ENCODE results near the gene DGKB.

The DGKB gene

GRCh38 chr7:14115701-14116100, 786.9 kb downstream of the DGKB start:
- Histone ChIP-seq H3K36me3 (ENCODE audit: control insufficient read depth, insufficient read depth, low read length) (no peaks in the 10 kb centered on the region), H3K27ac (ENCODE audit: low read depth, low read length) (no peak overlapping the region), H3K27me3 (ENCODE audit: control insufficient read depth, insufficient read depth, low read length) (no peaks in the 10 kb centered on the region), H3K4me1 (ENCODE audit: control insufficient read depth, insufficient read depth, low read length) (no peaks in the 10 kb centered on the region), H3K4me3 (ENCODE audit: low read length) (no peak overlapping the region), H3K9ac (ENCODE audit: low read length) (no peak overlapping the region)

DNA sequence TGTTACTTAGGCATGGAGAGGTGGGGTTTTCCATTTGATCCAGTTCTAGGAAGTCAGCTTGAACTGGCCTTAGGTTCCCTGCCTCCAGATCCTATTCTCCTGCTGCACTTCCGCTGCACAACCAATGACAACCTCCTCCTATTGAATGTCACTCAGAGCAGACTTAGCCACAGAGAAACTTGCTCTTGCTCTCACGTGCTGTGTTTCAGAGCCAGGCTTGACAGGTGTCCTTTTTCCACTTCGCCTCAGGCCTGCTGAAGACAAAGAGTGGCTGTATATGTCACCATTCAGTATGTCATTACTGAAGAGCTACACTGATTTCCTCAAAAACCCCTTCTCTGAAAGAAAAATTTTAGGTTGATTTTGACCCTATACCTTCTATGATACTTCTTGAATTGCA, 797.7 kb downstream of the DGKB start:
- Histone ChIP-seq H3K4me3 (ENCODE audit: low read length) (no peak overlapping the region), H3K27ac (ENCODE audit: low read depth, low read length) (no peak overlapping the region), H3K36me3 (ENCODE audit: control insufficient read depth, insufficient read depth, low read length) (no peaks in the 10 kb centered on the region), H3K27me3 (ENCODE audit: control insufficient read depth, insufficient read depth, low read length) (no peaks in the 10 kb centered on the region), H3K9ac (ENCODE audit: low read length) (no peak overlapping the region), H3K4me1 (ENCODE audit: control insufficient read depth, insufficient read depth, low read length) (no peaks in the 10 kb centered on the region)

DNA sequence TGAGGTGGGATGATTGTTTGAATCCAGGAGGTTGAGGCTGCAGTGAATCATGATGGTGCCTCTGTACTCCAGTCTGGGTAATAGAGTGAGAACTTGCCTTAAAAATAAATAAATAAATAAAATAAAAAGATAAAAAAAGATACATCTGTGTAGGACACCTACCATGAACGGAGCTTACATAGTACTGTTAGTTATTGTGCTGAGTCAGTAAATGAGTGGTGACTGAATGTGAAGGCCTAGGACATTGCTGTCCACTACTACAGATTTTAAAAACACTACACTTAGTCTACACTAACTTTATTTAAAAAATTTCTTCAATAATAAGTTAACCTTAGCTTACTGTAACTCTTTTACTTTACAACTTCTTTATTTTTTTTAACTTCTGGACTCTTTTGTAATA, 806.4 kb downstream of the DGKB start:
- H3K4me1 ChIP-seq (ENCODE audit: control insufficient read depth, insufficient read depth, low read length): no peaks in the 10 kb centered on the region
- no peaks in the 10 kb centered on the region for H3K36me3 ChIP-seq (ENCODE audit: control insufficient read depth, insufficient read depth, low read length)
- H3K27me3 ChIP-seq (ENCODE audit: control insufficient read depth, insufficient read depth, low read length): no peaks in the 10 kb centered on the region
- no peak overlapping the region for H3K4me3 ChIP-seq (ENCODE audit: low read length)
- H3K9ac ChIP-seq (ENCODE audit: low read length): no peak overlapping the region
- H3K27ac ChIP-seq (ENCODE audit: low read depth, low read length): no peak overlapping the region

GRCh38 chr7:14095233-14095950, 807.2 kb downstream of the DGKB start:
- H3K27me3 ChIP-seq (ENCODE audit: control insufficient read depth, insufficient read depth, low read length): no peaks in the 10 kb centered on the region
- no peak overlapping the region for H3K27ac ChIP-seq (ENCODE audit: low read depth, low read length)
- no peak overlapping the region for H3K9ac ChIP-seq (ENCODE audit: low read length)
- no peaks in the 10 kb centered on the region for H3K4me1 ChIP-seq (ENCODE audit: control insufficient read depth, insufficient read depth, low read length)
- no peak overlapping the region for H3K4me3 ChIP-seq (ENCODE audit: low read length)
- no peaks in the 10 kb centered on the region for H3K36me3 ChIP-seq (ENCODE audit: control insufficient read depth, insufficient read depth, low read length)

All from rectal smooth muscle tissue (tissue), 1 donor.